K562 (cell line): ENCODE data around the gene SGIP1. TPM values are rescaled to one million over a fixed set of nuclear protein-coding genes. Genes with fewer than 3 reads are reported as not detected.

Experiments
- ATAC-seq: fragments of 200-7000 bp; cut with Tn5 transposase; 3 replicates; pipeline ENCODE4 v1.9.1; 2020; ENCODE audit warnings: moderate library complexity
- BruUV-seq: library from RNA; stranded (reverse); fragments of 400-500 nt; replicated peaks from 2 replicates; lab custom pipeline; 2021; lab: Mats Ljungman, UMichigan
- CTCF ChIA-PET: fragments of 300-600 bp; formaldehyde crosslinking; extraction: SDS; loops from one replicate; lab custom pipeline; 2021; ENCODE audit warnings: low intra/inter-chr PET ratio; lab: Yijun Ruan, JAX
- POLR2A ChIA-PET: fragments of 300-600, 350-650 bp; sonication (Branson Sonifier 250); formaldehyde crosslinking; extraction: SDS; loops from one replicate; lab custom pipeline; 2021; ENCODE audit warnings: antibody characterized with exemption, inconsistent platforms; lab: Yijun Ruan, JAX
- DNase-seq, 4 experiments: peaks; one replicate each; pipeline versions ENCODE4 v3.0.0 to v3.0.0-alpha.2; 2011 to 2018; ENCODE audit warnings: low spot score in 3 of 4, mixed read lengths in 3 of 4; ENCODE audit errors: extremely low read depth in 1 of 4
- FAIRE-seq: peaks from 2 replicates; lab custom pipeline; 2011; peaks lifted over from hg19 to GRCh38; lab: Jason Lieb, UNC
- H2AFZ ChIP-seq: 2 replicates; pipeline ENCODE4 v1.6.0; 2011; ENCODE audit warnings: low read depth, low read length, control low read depth, inconsistent platforms
- H3K27ac ChIP-seq: fragments of 200-600 bp; 3 replicates; pipeline ENCODE4 v1.8.0; 2011; ENCODE audit warnings: low read depth, mild to moderate bottlenecking, control low read depth, inconsistent platforms, low read length, moderate library complexity, mixed read lengths; ENCODE audit errors: extremely low read depth
- H3K27me3 ChIP-seq, 2 experiments: fragments of 300-600 bp in 1 of 2; 2 replicates in 1 of 2; 3 replicates in 1 of 2; pipeline versions ENCODE4 v1.6.0 to v1.8.0; 2011; ENCODE audit warnings: inconsistent platforms in 2 of 2, low read length in 2 of 2, mild to moderate bottlenecking in 1 of 2, mixed read lengths in 1 of 2, moderate library complexity in 1 of 2; ENCODE audit not compliant: control insufficient read depth in 2 of 2, insufficient read depth in 2 of 2
- H3K36me3 ChIP-seq: fragments of 300-600 bp; 3 replicates; pipeline ENCODE4 v1.8.0; 2011; ENCODE audit warnings: mild to moderate bottlenecking, low read length, inconsistent platforms; ENCODE audit not compliant: control insufficient read depth, insufficient read depth
- H3K4me1 ChIP-seq, 2 experiments: fragments of 200-600 bp in 1 of 2; replicated peaks in 1 of 2; 2 replicates in 1 of 2; 3 replicates in 1 of 2; pipeline versions ENCODE4 v1.5.1 to v1.8.0; 2011; ENCODE audit warnings: inconsistent platforms in 2 of 2, low read length in 2 of 2, mild to moderate bottlenecking in 1 of 2, mixed read lengths in 1 of 2, moderate library complexity in 1 of 2; ENCODE audit not compliant: control insufficient read depth in 2 of 2, insufficient read depth in 2 of 2
- H3K4me2 ChIP-seq: 2 replicates; pipeline ENCODE4 v1.6.1; 2011; ENCODE audit warnings: low read length, control low read depth, inconsistent platforms, mixed read lengths; ENCODE audit not compliant: insufficient read depth
- H3K4me3 ChIP-seq: fragments of 200-600 bp; sonication (generic), shearing (Covaris generic); 2 replicates; pipeline ENCODE4 v1.5.1; 2016; ENCODE audit warnings: control low read depth, inconsistent platforms
- H3K79me2 ChIP-seq: fragments of 200-600 bp; 3 replicates; pipeline ENCODE4 v1.8.0; 2011; ENCODE audit warnings: low read length, inconsistent platforms; ENCODE audit not compliant: control insufficient read depth, insufficient read depth
- H3K9ac ChIP-seq, 2 experiments: 2 replicates each; pipeline versions ENCODE4 v1.6.0 to v1.6.1; 2011; ENCODE audit warnings: low read depth in 2 of 2, low read length in 2 of 2, control low read depth in 1 of 2, inconsistent platforms in 1 of 2, mild to moderate bottlenecking in 1 of 2, mixed read lengths in 1 of 2; ENCODE audit not compliant: insufficient read depth in 1 of 2
- H3K9me1 ChIP-seq: one replicate; pipeline ENCODE4 v1.6.0; 2011; ENCODE audit warnings: inconsistent platforms, mild to moderate bottlenecking, low read length, moderate library complexity; ENCODE audit not compliant: control insufficient read depth, insufficient read depth
- H3K9me3 ChIP-seq: replicated peaks from 2 replicates; pipeline ENCODE4 v1.5.1; 2011; ENCODE audit warnings: low read depth, low read length, inconsistent platforms; ENCODE audit not compliant: control insufficient read depth, insufficient read depth
- H4K20me1 ChIP-seq: replicated peaks from 2 replicates; pipeline ENCODE4 v1.6.1; 2011; ENCODE audit warnings: low read length, inconsistent platforms, mixed read lengths; ENCODE audit not compliant: control insufficient read depth, insufficient read depth
- ATF2 ChIP-seq: sonication (generic); formaldehyde crosslinking; IDR thresholded peaks from 2 replicates; pipeline ENCODE4 v1.8.1; 2022; ENCODE audit warnings: missing genetic modification reagents
- BRF1 ChIP-seq: IDR thresholded peaks from 3 replicates; pipeline ENCODE4 v1.6.1; 2011; ENCODE audit warnings: borderline replicate concordance, mild to moderate bottlenecking; ENCODE audit not compliant: insufficient read length; ENCODE audit errors: extremely low read depth
- CAMTA2 ChIP-seq: fragments of 250-450 bp; sonication (Bioruptor Pico); conservative IDR thresholded peaks from 2 replicates; pipeline ENCODE4 v1.5.1; 2022
- CREB3L1 ChIP-seq: fragments of 450-650 bp; IDR thresholded peaks from 2 replicates; pipeline ENCODE4 v1.6.1; 2014; ENCODE audit warnings: low read depth, mild to moderate bottlenecking, moderate library complexity, borderline replicate concordance
- GTF2E2 ChIP-seq: fragments of 200-800 bp; sonication (Bioruptor generic); IDR thresholded peaks from 2 replicates; pipeline ENCODE4 v1.6.1; 2016; ENCODE audit warnings: missing genetic modification characterization, missing compliant biosample characterization
- JUN ChIP-seq, 2 experiments: sonication (generic) in 1 of 2; formaldehyde crosslinking in 1 of 2; IDR thresholded peaks; 2 replicates each; pipeline versions ENCODE4 v1.6.1 to v1.8.0; 2012 to 2022; ENCODE audit warnings: borderline replicate concordance in 2 of 2, mild to moderate bottlenecking in 2 of 2, improper control_type of control experiment in 1 of 2, low read depth in 1 of 2, low read length in 1 of 2, missing genetic modification reagents in 1 of 2
- MNT ChIP-seq, 2 experiments: fragments of 450-650 bp; conservative IDR thresholded peaks; 2 replicates each; pipeline ENCODE4 v1.6.1; 2017; ENCODE audit warnings: mild to moderate bottlenecking in 2 of 2, moderate library complexity in 2 of 2
- SREBF1 ChIP-seq: fragments of 150-350 bp; IDR thresholded peaks from 2 replicates; pipeline ENCODE4 v1.6.1; 2014; ENCODE audit warnings: antibody characterized with exemption, low read depth, low read length, borderline replicate concordance
- TARDBP ChIP-seq: fragments of 450-650 bp; IDR thresholded peaks from 2 replicates; pipeline ENCODE4 v1.6.1; 2016
- ZNF583 ChIP-seq: fragments of 250-450 bp; sonication (Bioruptor Pico); IDR thresholded peaks from 2 replicates; pipeline ENCODE4 v1.4.0; 2020
- ZNF584 ChIP-seq: fragments of 200-800 bp; sonication (Bioruptor generic); IDR thresholded peaks from 2 replicates; pipeline ENCODE4 v1.6.1; 2016; ENCODE audit warnings: low read depth, mild to moderate bottlenecking, missing genetic modification characterization, missing compliant biosample characterization
- ZNF655 ChIP-seq: fragments of 250-450 bp; sonication (Bioruptor Pico); IDR thresholded peaks from 2 replicates; pipeline ENCODE4 v1.5.0; 2021
- in situ Hi-C: fragments of 300-500 bp; cut with MboI; formaldehyde crosslinking; loops from 4 replicates; pipeline ENCODE4 v1.15.0; 2018; ENCODE audit warnings: inconsistent platforms, mixed read lengths
- intact Hi-C: fragments of 100-400 bp; cut with micrococcal nuclease; formaldehyde crosslinking; loops from 2 replicates; pipeline ENCODE4 v1.14.2; 2022
- polyA plus RNA-seq, 8 experiments: library from polyadenylated mRNA; depleted of rRNA in 4 of 8; stranded (reverse) in 5 of 8; unstranded in 3 of 8; fragments of >200 nt; fragmentation: Nextera tagmentation in 2 of 8; fragmentation: Illumina TruSeq in 1 of 8; extraction: Ambion mirVana in 2 of 8; extraction: Trizol in 1 of 8; gene quantifications; 2 replicates each; pipeline versions ENCODE4 v1.2.1 to v1.2.3, GENCODE V29; 2011 to 2014; ENCODE audit warnings: inconsistent platforms in 1 of 8, missing spikeins in 1 of 8
- total RNA-seq, 7 experiments: library from RNA; depleted of rRNA in 6 of 7; stranded (reverse); fragments of >200 nt in 6 of 7; fragmentation: Illumina TruSeq in 2 of 7; extraction: Trizol in 2 of 7; gene quantifications; 2 replicates each; pipeline versions ENCODE4 v1.2.1 to v1.2.3, GENCODE V29; 2011 to 2021; ENCODE audit warnings: low replicate concordance in 1 of 7

SGIP1 gene
- total and polyA plus RNA-seq, 9 of the 15 experiments (the other 6 are each of a cell fraction or from before 2014, with no cell fraction given), result 0.07 to 0.35 TPM; not detected in 7

- no peaks in the 10 kb centered on the region for H3K4me1 ChIP-seq
- no peaks in the 10 kb centered on the region for H3K9me3 ChIP-seq
- no peak overlapping the region for H3K4me2 ChIP-seq
- TF ChIP-seq TARDBP (no peak), ZNF584 (no peak), GTF2E2 (no peak), MNT (conservative IDR thresholded peaks at IDR 0.05) (no peak), CREB3L1 (no peak), ATF2 (CRISPR knock-in tag) (no peak), ZNF583 (no peak), JUN (IDR thresholded peaks at IDR 0.05; ENCODE audit: borderline replicate concordance, low read depth, low read length) (no peak), JUN (CRISPR knock-in tag; IDR thresholded peaks at IDR 0.05; ENCODE audit: borderline replicate concordance) (no peak), SREBF1 (no peak), BRF1 (no peak), ZNF655 (no peak), CAMTA2 (CRISPR knock-in tag) (no peak)
- no peak overlapping the region for H3K9ac ChIP-seq
- peaks cover 0 to 5% of the 10 kb centered on the region in 2 experiments; a peak in 1 of 5 replicates for H3K27me3 ChIP-seq
- H3K36me3 ChIP-seq, result no peaks in the 10 kb centered on the region
- in situ Hi-C loops, result no loop called here
- BruUV-seq, result no TSS peak
- CTCF ChIA-PET, result no interaction called here
- H3K27ac ChIP-seq, result no peak overlapping the region
- DNase-seq (no peak), FAIRE-seq (no peak), ATAC-seq (no peak)
- POLR2A ChIA-PET, result interaction anchor here (0.7 to 2.0 kb wide), 2 partner anchors 14 to 35 kb away, joined by 3 to 6 read pairs; no protein-coding TSS in a partner anchor
- no peaks in the 10 kb centered on the region for H3K79me2 ChIP-seq
- no peaks in the 10 kb centered on the region for H4K20me1 ChIP-seq
- no peak overlapping the region for H2AFZ ChIP-seq
- intact Hi-C loops, result no loop called here
- no peaks in the 10 kb centered on the region for H3K9me1 ChIP-seq
- no peak overlapping the region for H3K4me3 ChIP-seq
Observed at GRCh38 chr1:66618390-66618789, 84.4 kb downstream of the SGIP1 start.
